Uterus (tissue), 4 donors: ENCODE data around the gene CHD3. TPM values are rescaled to one million over a fixed set of nuclear protein-coding genes. Genes with fewer than 3 reads are reported as not detected.
A peak's percentile ranks its signal among the peaks of the same experiment; 100 is the strongest.

ENCODE experiments used
- DNase-seq, 2 donors: peaks; one replicate each; pipeline ENCODE4 v3.0.0-alpha.2; 2019 to 2020
- H3K27ac ChIP-seq, 2 donors: fragments of 200-600 bp; sonication (generic); 1 replicate in 1 of 2; 2 replicates in 1 of 2; pipeline ENCODE4 v1.5.1; 2016 to 2018
- H3K27me3 ChIP-seq, 2 donors: fragments of 200-600 bp; sonication (generic); one replicate each; pipeline ENCODE4 v1.5.1; 2018 to 2019; ENCODE audit warnings: control low read depth in 1 of 2
- H3K36me3 ChIP-seq, 2 donors: fragments of 200-600 bp; sonication (generic); one replicate each; pipeline ENCODE4 v1.5.1; 2019; ENCODE audit warnings: control low read depth in 1 of 2
- H3K4me1 ChIP-seq, 2 donors: fragments of 200-600 bp; sonication (generic); one replicate each; pipeline ENCODE4 v1.5.1; 2018 to 2019; ENCODE audit warnings: control low read depth in 1 of 2
- H3K4me3 ChIP-seq, 2 donors: fragments of 200-600 bp; sonication (generic); 1 replicate in 1 of 2; 2 replicates in 1 of 2; pipeline ENCODE4 v1.5.1; 2018 to 2019; ENCODE audit warnings: mild to moderate bottlenecking in 1 of 2
- H3K9me3 ChIP-seq, 2 donors: fragments of 200-600 bp; sonication (generic); one replicate each; pipeline ENCODE4 v1.5.1; 2019; ENCODE audit warnings: control low read depth in 1 of 2
- POLR2A ChIP-seq, 2 donors: fragments of 450-650 bp; IDR thresholded peaks; one replicate each; pipeline ENCODE4 v1.6.1; 2016; ENCODE audit warnings: antibody characterized with exemption in 2 of 2, mild to moderate bottlenecking in 1 of 2, moderate library complexity in 1 of 2
- intact Hi-C: fragments of 100-400 bp; cut with DNase I; formaldehyde crosslinking; loops from one replicate; pipeline ENCODE4 v1.15.1; 2023; ENCODE audit warnings: low total_unique reads
- small RNA-seq: library from RNA; depleted of rRNA; stranded (forward); fragments of <200 nt; gene quantifications from one replicate; pipeline ENCODE3, GENCODE V24; 2016
- total RNA-seq, 4 donors: library from RNA; depleted of rRNA in 3 of 4; stranded (reverse); fragments of >200 nt in 3 of 4; gene quantifications; one replicate each; pipeline versions ENCODE4 v1.1.0 to v1.2.4, GENCODE V29; 2014 to 2023
- TF ChIP-seq, protein P1 (sequence below), 4 experiments: fragments of 200-600 bp in 2 of 4; fragments of 450-650 bp in 2 of 4; sonication (generic) in 2 of 4; IDR thresholded peaks; one replicate each; pipeline ENCODE4 v1.5.1; 2016 to 2019; ENCODE audit warnings: antibody characterized with exemption in 4 of 4, mild to moderate bottlenecking in 2 of 4, moderate library complexity in 1 of 4
- donor health status: DM: yes; HTN: yes; CAD: no.

The CHD3 gene
- total RNA-seq, 4 donors from 2014 or later: 81.0 to 165 (median 133) TPM

DNA sequence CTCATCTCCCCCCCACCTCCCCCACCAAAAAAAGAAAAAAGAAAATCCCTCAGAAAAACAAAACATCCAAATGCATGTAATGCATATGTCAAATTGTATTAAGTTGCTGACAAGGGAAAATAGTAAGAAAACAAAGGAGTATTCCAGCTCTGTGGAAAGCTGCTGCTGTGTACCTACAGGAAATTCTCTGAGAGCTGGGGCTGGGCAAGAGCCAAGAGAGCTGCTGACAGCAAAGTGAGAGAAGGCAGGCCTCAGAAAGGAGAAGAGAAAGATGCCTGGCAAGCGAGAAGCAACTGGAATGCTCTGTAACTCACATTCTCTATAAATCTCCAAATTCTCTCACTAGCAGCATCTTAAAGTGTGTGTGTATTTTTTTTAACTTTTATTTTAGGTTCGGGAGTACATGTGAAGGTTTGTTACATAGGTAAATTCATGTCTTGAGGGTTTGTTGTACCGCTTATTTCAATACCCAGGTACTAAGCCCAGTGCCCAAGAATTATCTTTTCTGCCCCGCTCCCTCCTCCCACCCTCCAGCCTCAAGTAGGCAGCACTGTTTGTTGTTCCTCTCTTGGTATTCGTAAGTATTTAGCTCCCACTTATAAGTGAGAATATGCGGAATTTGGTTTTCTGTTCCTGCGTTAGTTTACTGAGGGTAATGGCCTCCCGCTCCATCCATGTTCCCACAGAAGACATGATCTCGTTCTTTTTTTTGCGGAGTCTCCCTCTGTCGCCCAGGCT, 67.8 kb downstream of the CHD3 start:
- TF ChIP-seq, protein P1, sequence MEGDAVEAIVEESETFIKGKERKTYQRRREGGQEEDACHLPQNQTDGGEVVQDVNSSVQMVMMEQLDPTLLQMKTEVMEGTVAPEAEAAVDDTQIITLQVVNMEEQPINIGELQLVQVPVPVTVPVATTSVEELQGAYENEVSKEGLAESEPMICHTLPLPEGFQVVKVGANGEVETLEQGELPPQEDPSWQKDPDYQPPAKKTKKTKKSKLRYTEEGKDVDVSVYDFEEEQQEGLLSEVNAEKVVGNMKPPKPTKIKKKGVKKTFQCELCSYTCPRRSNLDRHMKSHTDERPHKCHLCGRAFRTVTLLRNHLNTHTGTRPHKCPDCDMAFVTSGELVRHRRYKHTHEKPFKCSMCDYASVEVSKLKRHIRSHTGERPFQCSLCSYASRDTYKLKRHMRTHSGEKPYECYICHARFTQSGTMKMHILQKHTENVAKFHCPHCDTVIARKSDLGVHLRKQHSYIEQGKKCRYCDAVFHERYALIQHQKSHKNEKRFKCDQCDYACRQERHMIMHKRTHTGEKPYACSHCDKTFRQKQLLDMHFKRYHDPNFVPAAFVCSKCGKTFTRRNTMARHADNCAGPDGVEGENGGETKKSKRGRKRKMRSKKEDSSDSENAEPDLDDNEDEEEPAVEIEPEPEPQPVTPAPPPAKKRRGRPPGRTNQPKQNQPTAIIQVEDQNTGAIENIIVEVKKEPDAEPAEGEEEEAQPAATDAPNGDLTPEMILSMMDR (IDR thresholded peaks at IDR 0.05): no peak
- TF ChIP-seq POLR2A (IDR thresholded peaks at IDR 0.05): no peak
- peak overlapping the region; percentile 72 to 77 for H3K27ac ChIP-seq

DNA sequence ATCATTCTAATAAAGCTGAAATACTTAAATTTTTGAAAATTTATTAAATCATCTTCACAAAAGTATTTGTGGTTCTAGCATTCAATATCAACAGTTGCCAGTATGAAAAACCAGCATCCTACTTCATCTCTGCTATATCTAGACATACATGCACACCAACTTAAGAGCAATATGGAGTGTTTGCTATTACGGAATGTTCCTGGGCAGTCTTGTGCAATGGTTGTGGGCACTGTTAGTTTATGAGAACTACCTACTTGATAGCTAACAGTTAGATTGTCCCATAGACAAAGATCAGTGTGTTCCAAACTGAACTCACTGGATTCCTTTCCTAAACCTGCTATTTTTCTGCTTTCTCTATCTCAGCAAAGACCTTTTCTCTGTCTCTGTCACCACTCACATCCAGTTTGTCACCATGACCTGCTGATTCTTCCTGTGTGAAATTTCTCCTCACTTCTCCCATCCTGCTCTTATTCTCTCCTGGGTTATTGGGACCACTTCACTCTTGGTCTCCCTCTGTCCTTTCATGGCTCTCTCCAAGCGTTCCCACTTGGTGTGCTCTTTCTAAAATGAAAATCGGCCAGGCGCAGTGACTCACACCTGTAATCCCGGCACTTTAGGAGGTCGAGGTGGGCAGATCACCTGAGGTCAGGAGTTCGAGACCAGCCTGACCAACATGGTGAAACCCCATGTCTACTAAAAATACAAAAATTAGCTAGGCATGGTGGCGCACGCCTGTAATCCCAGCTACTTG, 71.1 kb downstream of the CHD3 start:
- H3K27me3 ChIP-seq: no peaks in the 10 kb centered on the region
- no peaks in the 10 kb centered on the region for H3K4me1 ChIP-seq
- peak overlapping the region in 1 of 2 donors; percentile 38 for H3K27ac ChIP-seq
- no peaks in the 10 kb centered on the region for H3K36me3 ChIP-seq
- intact Hi-C loops: no loop called here
- no peak overlapping the region for H3K4me3 ChIP-seq
- no peaks in the 10 kb centered on the region for H3K9me3 ChIP-seq
- no peak for DNase-seq
- TF ChIP-seq POLR2A (IDR thresholded peaks at IDR 0.05): no peak
- TF ChIP-seq, protein P1 (IDR thresholded peaks at IDR 0.05): no peak

More for the DNA sequence above, 67.8 kb downstream of the CHD3 start:
- intact Hi-C loops: no loop called here
- Histone ChIP-seq H3K36me3 (no peaks in the 10 kb centered on the region), H3K4me3 (no peak overlapping the region), H3K4me1 (no peaks in the 10 kb centered on the region), H3K27me3 (no peaks in the 10 kb centered on the region), H3K9me3 (no peaks in the 10 kb centered on the region)
- peak; percentile 80 to 89 for DNase-seq

DNA sequence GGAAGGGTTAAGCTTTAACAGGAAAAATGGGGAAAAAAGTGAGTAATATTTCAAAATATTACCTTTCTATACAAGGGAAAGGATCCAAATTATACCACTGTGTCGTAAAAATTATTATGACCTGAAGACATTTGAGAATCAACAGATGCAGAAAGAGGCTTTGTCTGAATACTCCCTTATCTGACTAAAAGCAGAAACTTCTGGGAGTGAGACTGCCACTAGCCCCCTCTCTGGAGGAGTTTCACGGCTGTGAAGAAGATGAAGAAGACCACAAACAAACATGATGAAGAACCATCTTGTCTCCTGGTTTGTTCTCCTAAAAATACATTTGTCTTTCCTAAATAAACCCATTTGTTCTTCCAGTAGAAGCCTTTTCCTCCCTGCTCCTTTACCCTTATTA, 72.8 kb downstream of the CHD3 start:
- TF ChIP-seq POLR2A (IDR thresholded peaks at IDR 0.05): no peak
- TF ChIP-seq, protein P1 (IDR thresholded peaks at IDR 0.05): no peak
- peak in 1 of 2 donors; percentile 53 for DNase-seq
- intact Hi-C loops: no loop called here
- Histone ChIP-seq H3K36me3 (no peaks in the 10 kb centered on the region), H3K9me3 (no peaks in the 10 kb centered on the region), H3K27me3 (no peaks in the 10 kb centered on the region), H3K27ac (peak overlapping the region; percentile 70 to 77), H3K4me3 (no peak overlapping the region), H3K4me1 (no peaks in the 10 kb centered on the region)

Small RNAs within 50 kb of the gene (small RNA-seq; reads per million reads assigned to genes)
- 70.1 reads per million, percentile 93 among the genes with 10 or more reads in this experiment for gene SCARNA21

Other genes with a start within 250 kb of the CHD3 start
- 10 to 100 TPM in 1 of 4 donors, 1 to 10 TPM in 3; 3.2 to 20.7 (median 8.0) TPM for gene ATP1B2, start 237.9 kb upstream of the CHD3 start, total RNA-seq
- gene TP53, start 201.3 kb upstream of the CHD3 start, total RNA-seq: 10 to 100 TPM in 3 of 4 donors, 1 to 10 TPM in 1; 5.9 to 58.3 (median 30.7) TPM
- 1 to 10 TPM; 1.0 to 8.8 (median 6.2) TPM for gene WRAP53, start 200.3 kb upstream of the CHD3 start, total RNA-seq
- gene EFNB3, start 183.6 kb upstream of the CHD3 start, total RNA-seq: 10 to 100 TPM in 2 of 4 donors, under 1 TPM in 2; 0.26 to 13.1 (median 5.6) TPM
- gene DNAH2, start 171.0 kb upstream of the CHD3 start, total RNA-seq: 1 to 10 TPM in 1 of 4 donors, under 1 TPM in 3; under 0.01 to 1.4 (median 0.48) TPM
- gene KDM6B, start 54.6 kb upstream of the CHD3 start, total RNA-seq: 10 to 100 TPM in 1 of 4 donors, 1 to 10 TPM in 3; 2.6 to 47.9 (median 4.4) TPM
- gene TMEM88, start 33.7 kb upstream of the CHD3 start, total RNA-seq: 10 to 100 TPM in 3 of 4 donors, 1 to 10 TPM in 1; 7.3 to 68.1 (median 28.1) TPM
- gene NAA38, start 31.2 kb upstream of the CHD3 start, total RNA-seq: 10 to 100 TPM in 3 of 4 donors, 1 to 10 TPM in 1; 3.6 to 94.7 (median 48.1) TPM
- gene CYB5D1, start 30.8 kb upstream of the CHD3 start, total RNA-seq: 10 to 100 TPM in 3 of 4 donors, 1 to 10 TPM in 1; 3.1 to 17.6 (median 16.2) TPM
- gene RNF227, start 27.5 kb downstream of the CHD3 start, total RNA-seq: 1 to 10 TPM in 3 of 4 donors, under 1 TPM in 1; under 0.01 to 9.8 (median 5.3) TPM
- gene KCNAB3, start 41.1 kb downstream of the CHD3 start, total RNA-seq: 10 to 100 TPM in 2 of 4 donors, 1 to 10 TPM in 1, not detected in 1; 3.4 to 32.7 (median 19.5) TPM
- gene TRAPPC1, start 43.2 kb downstream of the CHD3 start, total RNA-seq: 10 to 100 TPM; 24.1 to 67.5 (median 27.8) TPM
- gene CNTROB, start 43.4 kb downstream of the CHD3 start, total RNA-seq: 10 to 100 TPM in 3 of 4 donors, 1 to 10 TPM in 1; 7.1 to 58.5 (median 26.1) TPM
- under 1 TPM in 1 of 4 donors, not detected in 3; 0.14 TPM for gene GUCY2D, start 113.8 kb downstream of the CHD3 start, total RNA-seq
- gene ALOX15B, start 150.3 kb downstream of the CHD3 start, total RNA-seq: 1 to 10 TPM in 1 of 4 donors, under 1 TPM in 2, not detected in 1; 0.14 to 1.5 (median 0.24) TPM
- gene ALOX12B, start 198.9 kb downstream of the CHD3 start, total RNA-seq: not detected
- under 1 TPM in 1 of 4 donors, not detected in 3; 0.26 TPM for gene ALOXE3, start 229.7 kb downstream of the CHD3 start, total RNA-seq
- under 1 TPM in 1 of 4 donors, not detected in 3; 0.61 TPM for gene HES7, start 235.3 kb downstream of the CHD3 start, total RNA-seq